Measurements from ENCODE around the gene STK32A.
"Not testable (repeated sequence)": the region's sequence is repeated elsewhere in the genome, so short reads cannot be mapped to it uniquely, and the experiment has no call there.

The STK32A gene

GRCh38 chr5:147327905-147328304 lies 93.1 kb downstream of the STK32A start:
- DNase-seq: no peak
- intact Hi-C loops (cut with DNase I): no loop called here

DNA sequence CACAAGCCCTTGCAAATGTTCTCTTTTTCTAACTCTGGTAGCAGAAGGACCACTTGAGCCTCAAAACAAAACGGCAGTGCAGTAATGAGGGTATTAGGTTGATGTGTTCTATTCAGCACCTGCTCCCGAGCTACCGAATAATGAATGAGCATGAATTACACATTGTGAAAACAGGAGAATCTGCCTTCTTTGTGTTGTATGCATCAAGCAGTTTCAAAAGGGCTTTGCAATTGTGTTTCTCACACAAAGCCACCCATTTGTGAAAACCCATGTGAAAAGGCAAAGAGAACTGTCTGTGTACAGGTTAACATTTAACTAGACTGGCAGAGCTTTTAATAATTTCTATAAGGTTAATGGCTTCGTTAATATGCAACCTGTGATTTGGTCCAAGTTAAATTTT lies 97.8 kb downstream of the STK32A start:
- DNase-seq: no peak
- intact Hi-C loops (cut with DNase I): no loop called here

- intact Hi-C loops (cut with DNase I): no loop called here
- DNase-seq: no peak
Measured at GRCh38 chr5:147336876-147337275, 102.0 kb downstream of the STK32A start.

DNA sequence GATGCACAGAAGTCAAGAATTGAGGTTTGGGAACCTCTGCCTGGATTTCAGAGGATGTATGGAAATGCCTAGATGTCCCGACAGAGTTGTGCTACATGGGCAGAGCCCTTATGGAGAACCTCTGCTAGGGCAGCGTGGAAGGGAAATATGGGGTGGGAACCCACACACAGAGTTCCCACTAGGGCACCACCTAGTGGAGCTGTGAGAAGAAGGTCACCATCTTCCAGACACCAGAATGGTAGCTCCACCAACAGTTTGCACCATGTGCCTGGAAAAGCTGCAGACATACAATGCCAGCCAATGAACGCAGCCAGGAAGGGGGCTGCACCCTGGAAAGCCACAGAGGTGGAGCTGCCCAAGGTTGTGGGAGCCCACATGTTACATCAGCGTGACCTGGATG lies 104.5 kb downstream of the STK32A start:
- intact Hi-C loops (cut with DNase I): no loop called here
- no peak for DNase-seq

- intact Hi-C loops (cut with DNase I): no loop called here
- no peak for DNase-seq
Measured at GRCh38 chr5:147340941-147341340, 106.1 kb downstream of the STK32A start.

DNA sequence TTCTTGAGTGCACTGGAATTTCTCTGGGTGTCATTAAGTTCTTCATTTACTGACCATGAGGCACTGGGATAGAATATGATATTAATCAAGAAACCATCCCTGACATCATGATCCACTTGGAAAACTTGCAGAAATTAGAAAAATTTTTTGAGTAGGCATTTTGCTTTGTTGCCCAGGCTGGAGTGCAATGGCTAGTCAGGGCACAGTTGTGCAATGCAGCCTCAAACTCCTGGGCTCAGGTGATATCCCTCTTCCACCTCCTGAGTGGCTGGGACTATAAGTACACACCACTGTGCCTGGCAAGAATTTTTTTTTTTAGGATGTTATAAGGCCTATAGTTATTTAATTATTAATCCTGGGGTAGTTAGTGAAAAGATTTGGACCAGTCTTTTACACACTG lies 106.5 kb downstream of the STK32A start:
- intact Hi-C loops (cut with DNase I): no loop called here
- no peak for DNase-seq

DNA sequence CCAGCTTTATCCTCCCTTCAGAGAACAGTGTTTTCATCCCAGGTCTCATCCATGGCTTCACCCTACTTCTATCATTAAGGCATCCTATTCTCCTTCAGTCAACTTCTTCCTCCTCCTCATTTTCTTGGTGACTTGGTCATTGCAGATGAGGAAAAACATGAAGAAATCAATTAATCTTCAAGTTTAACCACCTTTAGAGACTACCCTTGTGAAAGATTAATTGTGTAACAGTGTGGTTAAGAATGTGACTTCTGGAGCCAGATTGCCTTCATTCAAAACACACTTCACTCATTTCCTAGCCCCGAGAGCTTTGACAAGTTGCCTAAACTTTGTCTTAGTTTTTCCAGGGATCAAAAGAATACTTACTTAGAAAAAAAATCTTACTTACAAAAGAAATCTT lies 110.0 kb downstream of the STK32A start:
- intact Hi-C loops (cut with DNase I): no loop called here
- no peak for DNase-seq

- intact Hi-C loops (cut with DNase I): no loop called here
- no peak for DNase-seq
Measured at GRCh38 chr5:147346006-147346561, 111.3 kb downstream of the STK32A start.

GRCh38 chr5:147348046-147348445 lies 113.2 kb downstream of the STK32A start:
- DNase-seq: no peak

DNA sequence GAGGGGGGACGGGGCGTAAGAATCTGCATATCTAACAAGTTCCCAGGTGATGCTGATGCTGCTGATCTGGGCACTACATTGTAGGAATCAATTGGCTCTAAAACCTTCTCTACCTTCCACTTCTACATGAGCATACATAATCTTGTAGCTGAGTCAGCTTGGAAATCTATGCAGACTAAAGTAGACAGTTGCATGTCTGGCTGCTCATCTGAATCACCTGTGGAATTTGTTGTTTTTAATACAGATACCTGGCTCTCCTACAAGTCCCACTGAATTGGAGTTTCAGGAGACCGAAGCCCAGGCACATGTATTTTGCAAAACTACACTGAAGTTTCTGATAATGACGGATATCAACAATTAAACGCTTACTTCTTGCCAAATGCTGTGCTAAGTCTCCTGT lies 113.6 kb downstream of the STK32A start:
- no peak for DNase-seq
- intact Hi-C loops (cut with DNase I): no loop called here

More at GRCh38 chr5:147348046-147348445, 113.2 kb downstream of the STK32A start:
- intact Hi-C loops (cut with DNase I): no loop called here

- no peak for DNase-seq
- intact Hi-C loops (cut with DNase I): no loop called here
Measured at GRCh38 chr5:147349241-147349640, 114.4 kb downstream of the STK32A start.

DNA sequence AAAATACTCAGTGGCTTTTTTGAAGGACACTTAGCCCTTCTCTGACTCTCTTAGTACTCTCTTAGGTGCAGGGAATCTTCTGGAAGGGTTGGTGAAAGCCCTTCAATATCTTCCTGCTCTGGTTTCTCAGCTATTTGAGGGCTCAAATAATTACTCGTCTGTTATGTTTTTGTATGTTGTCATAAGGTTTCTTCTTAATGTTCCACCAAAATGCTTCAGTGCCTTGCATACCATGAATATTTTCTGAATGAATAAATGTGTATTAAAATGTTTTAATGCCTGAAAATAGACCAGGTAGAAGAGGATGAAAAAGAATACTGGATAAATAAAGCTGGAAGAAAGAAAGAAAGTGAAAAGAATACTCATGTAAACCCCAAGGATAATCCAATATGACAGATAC lies 124.3 kb downstream of the STK32A start:
- intact Hi-C loops (cut with DNase I): no loop called here
- DNase-seq: no peak

GRCh38 chr5:147359581-147359980 lies 124.8 kb downstream of the STK32A start:
- DNase-seq: no peak
- intact Hi-C loops (cut with DNase I): no loop called here

DNA sequence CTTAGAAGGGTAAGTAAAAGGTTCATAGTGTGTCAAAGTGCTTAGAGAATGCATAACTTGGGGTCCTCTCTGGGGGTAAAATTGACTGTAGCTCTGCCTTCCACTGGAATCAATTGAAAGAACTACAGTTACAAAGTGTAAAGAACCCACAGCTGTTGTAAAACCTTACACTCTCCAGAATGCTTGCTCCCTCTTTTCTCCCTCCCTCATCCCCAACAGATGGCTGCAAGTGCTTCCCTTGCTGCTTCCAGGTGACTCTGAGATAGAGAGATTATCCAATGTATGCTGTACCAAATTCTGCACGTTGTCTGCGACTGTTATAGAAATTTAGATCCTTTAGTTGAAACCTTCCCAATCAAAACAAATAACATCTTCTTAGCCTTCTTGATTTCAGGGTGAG lies 126.0 kb downstream of the STK32A start:
- intact Hi-C loops (cut with DNase I): loop anchor here (10.0 kb wide), 1 partner anchor 136 kb away; no protein-coding TSS in a partner anchor
- no peak for DNase-seq

DNA sequence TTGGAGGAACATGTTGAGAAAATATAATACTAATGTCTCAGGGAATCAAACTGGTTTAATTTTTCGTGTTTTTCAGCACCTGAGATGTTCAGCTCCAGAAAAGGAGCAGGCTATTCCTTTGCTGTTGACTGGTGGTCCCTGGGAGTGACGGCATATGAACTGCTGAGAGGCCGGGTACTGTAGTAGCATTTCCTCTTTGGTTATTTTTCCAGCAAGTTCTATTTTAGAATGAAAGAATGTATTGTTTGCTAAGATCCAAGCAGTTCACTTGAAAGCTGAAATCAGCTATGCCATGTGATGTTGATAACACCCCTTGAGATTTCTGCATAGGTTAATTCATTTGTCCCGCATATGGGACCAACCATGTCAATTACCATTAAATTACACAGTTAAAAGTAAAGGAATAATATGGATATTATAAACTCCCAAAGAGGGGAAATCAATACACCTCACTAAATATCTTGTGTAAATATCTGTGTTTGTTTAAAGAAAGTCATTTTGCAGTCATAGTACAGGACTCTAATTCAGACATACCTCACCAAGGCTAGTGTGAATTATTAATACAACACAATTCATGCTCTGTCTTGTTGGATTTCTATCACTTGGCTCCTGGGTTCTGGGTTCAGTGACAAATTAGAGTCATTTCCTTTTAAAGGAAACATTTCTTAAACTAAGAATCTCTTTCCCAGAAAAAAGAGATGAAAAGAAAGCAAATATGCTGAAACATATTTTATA lies 126.8 kb downstream of the STK32A start:
- intact Hi-C loops (cut with DNase I): loop anchor here (10.0 kb wide), 1 partner anchor 137 kb away; no protein-coding TSS in a partner anchor
- no peak for DNase-seq

DNA sequence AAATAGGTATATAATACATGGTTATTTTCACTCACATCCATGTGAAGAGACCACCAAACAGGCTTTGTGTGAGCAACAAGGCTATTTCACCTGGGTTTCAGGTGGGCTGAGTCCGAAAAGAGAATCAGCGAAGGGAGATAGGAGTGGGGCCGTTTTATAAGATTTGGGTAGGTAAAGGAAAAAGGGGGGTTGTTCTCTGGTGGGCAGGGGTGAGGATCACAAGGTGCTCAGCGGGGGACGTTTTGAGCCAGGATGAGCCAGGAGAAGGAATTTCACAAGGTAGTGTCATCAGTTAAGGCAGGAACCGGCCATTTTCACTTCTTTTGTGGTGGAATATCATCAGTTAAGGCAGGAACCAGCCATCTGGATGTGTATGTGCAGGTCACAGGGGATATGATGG lies 132.6 kb downstream of the STK32A start:
- intact Hi-C loops (cut with DNase I): loop anchor here (10.0 kb wide), 1 partner anchor 143 kb away; no protein-coding TSS in a partner anchor
- not testable (repeated sequence) for DNase-seq

GRCh38 chr5:147369742-147370374 lies 135.0 kb downstream of the STK32A start:
- intact Hi-C loops (cut with DNase I): loop anchor here (10.0 kb wide), 2 partner anchors 145 to 835 kb away; no protein-coding TSS in a partner anchor
- DNase-seq: no peak

- intact Hi-C loops (cut with DNase I): loop anchor here (10.0 kb wide), 1 partner anchor 836 kb away; no protein-coding TSS in a partner anchor
- DNase-seq: no peak
Measured at GRCh38 chr5:147371290-147371689, 136.5 kb downstream of the STK32A start.

GRCh38 chr5:147372191-147372590 lies 137.4 kb downstream of the STK32A start:
- DNase-seq: no peak
- intact Hi-C loops (cut with DNase I): loop anchor here (10.0 kb wide), 1 partner anchor 837 kb away; no protein-coding TSS in a partner anchor

- intact Hi-C loops (cut with DNase I): loop anchor here (10.0 kb wide), 1 partner anchor 839 kb away; no protein-coding TSS in a partner anchor
- no peak for DNase-seq
Measured at GRCh38 chr5:147373328-147373727, 138.5 kb downstream of the STK32A start.

Data from head of caudate nucleus (tissue), 42 donors.